DND-41 (cell line): ENCODE results near the gene UVSSA.

Experiments used
- ATAC-seq: fragments of 200-7000 bp; cut with Tn5 transposase; 3 replicates; pipeline ENCODE4 v1.9.1; 2021; ENCODE audit warnings: low read depth; ENCODE audit not compliant: insufficient read depth
- DNase-seq: peaks from one replicate; pipeline ENCODE4 v3.0.0-alpha.2; 2020
- H2AFZ ChIP-seq: 2 replicates; pipeline ENCODE4 v1.6.0; 2012; ENCODE audit warnings: low read depth, low read length
- H3K27ac ChIP-seq: 2 replicates; pipeline ENCODE4 v1.5.1; 2012; ENCODE audit warnings: low read length, inconsistent platforms
- H3K27me3 ChIP-seq: fragments of 200-600 bp; sonication (generic); 2 replicates; pipeline ENCODE4 v1.6.0; 2012; ENCODE audit warnings: low read length, mild to moderate bottlenecking, inconsistent platforms; ENCODE audit not compliant: insufficient read depth, poor library complexity
- H3K36me3 ChIP-seq: 2 replicates; pipeline ENCODE4 v1.5.1; 2012; ENCODE audit warnings: low read length, inconsistent platforms; ENCODE audit not compliant: insufficient read depth
- H3K4me1 ChIP-seq: 2 replicates; pipeline ENCODE4 v1.5.1; 2012; ENCODE audit warnings: mild to moderate bottlenecking, low read length; ENCODE audit not compliant: insufficient read depth
- H3K4me2 ChIP-seq: 2 replicates; pipeline ENCODE4 v1.6.0; 2012; ENCODE audit warnings: mild to moderate bottlenecking, moderate library complexity, low read length, inconsistent platforms; ENCODE audit not compliant: insufficient read depth
- H3K4me3 ChIP-seq, 2 experiments: fragments of 200-600 bp in 1 of 2; shearing (Covaris generic) in 1 of 2; 2 replicates each; pipeline ENCODE4 v1.5.1; 2012 to 2016; ENCODE audit warnings: inconsistent platforms in 2 of 2, low read length in 2 of 2, mild to moderate bottlenecking in 2 of 2, low read depth in 1 of 2, moderate library complexity in 1 of 2
- H3K79me2 ChIP-seq: 2 replicates; pipeline ENCODE4 v1.6.0; 2012; ENCODE audit warnings: low read length, inconsistent platforms; ENCODE audit not compliant: insufficient read depth
- H3K9ac ChIP-seq: 2 replicates; pipeline ENCODE4 v1.6.0; 2012; ENCODE audit warnings: low read depth, mild to moderate bottlenecking, inconsistent platforms, low read length, moderate library complexity
- H3K9me3 ChIP-seq: 2 replicates; pipeline ENCODE4 v1.5.1; 2012; ENCODE audit warnings: low read length, moderate library complexity, mild to moderate bottlenecking, inconsistent platforms; ENCODE audit not compliant: insufficient read depth, severe bottlenecking
- H4K20me1 ChIP-seq: 2 replicates; pipeline ENCODE4 v1.6.0; 2012; ENCODE audit warnings: low read length; ENCODE audit not compliant: insufficient read depth
- EZH2 ChIP-seq: IDR thresholded peaks from 3 replicates; pipeline ENCODE4 v1.6.1; 2012; ENCODE audit warnings: borderline replicate concordance, low read depth, mild to moderate bottlenecking, moderate library complexity, low read length, inconsistent platforms; ENCODE audit not compliant: severe bottlenecking
- TF ChIP-seq, protein P1 (sequence below): IDR thresholded peaks from 2 replicates; pipeline ENCODE4 v1.5.1; 2012; ENCODE audit warnings: borderline replicate concordance, low read length, moderate library complexity, mild to moderate bottlenecking; ENCODE audit not compliant: poor library complexity, severe bottlenecking; ENCODE audit errors: extremely low read depth

The UVSSA gene

DNA sequence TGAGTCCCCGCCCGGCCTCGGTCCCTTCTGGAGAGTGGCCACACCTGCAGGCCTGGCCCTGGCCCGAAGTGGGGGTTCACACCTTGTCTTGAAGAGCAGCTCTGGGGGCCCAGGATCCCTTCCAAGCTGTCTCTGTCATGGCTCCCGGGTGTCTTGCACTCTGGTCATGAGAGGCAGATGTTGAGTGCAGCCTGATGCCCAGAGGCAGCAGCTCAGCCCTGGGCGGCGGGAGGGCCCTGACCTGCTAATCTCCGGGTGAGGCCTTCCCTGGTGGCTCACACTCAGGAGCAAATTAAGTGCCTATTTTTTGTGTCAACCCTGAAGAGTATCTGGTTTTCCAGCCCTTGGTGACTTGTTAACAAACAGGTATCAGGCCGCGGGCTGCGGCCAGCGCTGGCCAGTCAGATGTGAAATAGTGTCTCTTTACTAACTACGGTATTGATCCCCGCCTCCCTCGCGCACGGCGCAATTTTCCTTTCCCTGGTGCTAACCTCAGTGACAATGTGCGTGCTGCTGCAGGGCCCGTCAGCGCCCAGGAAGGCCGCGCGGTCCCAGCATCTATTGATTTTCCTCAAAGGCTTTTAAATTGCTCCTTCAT lies 35.0 kb downstream of the UVSSA start:
- Histone ChIP-seq H3K4me2 (no peak overlapping the region), H3K4me3 (no peak overlapping the region), H3K4me1 (no peaks in the 10 kb centered on the region), H3K9ac (no peak overlapping the region), H3K27me3 (no peaks in the 10 kb centered on the region), H3K79me2 (no peaks in the 10 kb centered on the region), H3K27ac (no peak overlapping the region), H3K36me3 (peaks cover 13% of the 10 kb centered on the region; the same call in 1 of the 2 replicates), H4K20me1 (no peaks in the 10 kb centered on the region), H3K9me3 (no peaks in the 10 kb centered on the region), H2AFZ (no peak overlapping the region)
- DNase-seq (no peak), ATAC-seq (no peak)
- TF ChIP-seq, protein P1, sequence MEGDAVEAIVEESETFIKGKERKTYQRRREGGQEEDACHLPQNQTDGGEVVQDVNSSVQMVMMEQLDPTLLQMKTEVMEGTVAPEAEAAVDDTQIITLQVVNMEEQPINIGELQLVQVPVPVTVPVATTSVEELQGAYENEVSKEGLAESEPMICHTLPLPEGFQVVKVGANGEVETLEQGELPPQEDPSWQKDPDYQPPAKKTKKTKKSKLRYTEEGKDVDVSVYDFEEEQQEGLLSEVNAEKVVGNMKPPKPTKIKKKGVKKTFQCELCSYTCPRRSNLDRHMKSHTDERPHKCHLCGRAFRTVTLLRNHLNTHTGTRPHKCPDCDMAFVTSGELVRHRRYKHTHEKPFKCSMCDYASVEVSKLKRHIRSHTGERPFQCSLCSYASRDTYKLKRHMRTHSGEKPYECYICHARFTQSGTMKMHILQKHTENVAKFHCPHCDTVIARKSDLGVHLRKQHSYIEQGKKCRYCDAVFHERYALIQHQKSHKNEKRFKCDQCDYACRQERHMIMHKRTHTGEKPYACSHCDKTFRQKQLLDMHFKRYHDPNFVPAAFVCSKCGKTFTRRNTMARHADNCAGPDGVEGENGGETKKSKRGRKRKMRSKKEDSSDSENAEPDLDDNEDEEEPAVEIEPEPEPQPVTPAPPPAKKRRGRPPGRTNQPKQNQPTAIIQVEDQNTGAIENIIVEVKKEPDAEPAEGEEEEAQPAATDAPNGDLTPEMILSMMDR = no peak
- no peak for TF ChIP-seq EZH2

DNA sequence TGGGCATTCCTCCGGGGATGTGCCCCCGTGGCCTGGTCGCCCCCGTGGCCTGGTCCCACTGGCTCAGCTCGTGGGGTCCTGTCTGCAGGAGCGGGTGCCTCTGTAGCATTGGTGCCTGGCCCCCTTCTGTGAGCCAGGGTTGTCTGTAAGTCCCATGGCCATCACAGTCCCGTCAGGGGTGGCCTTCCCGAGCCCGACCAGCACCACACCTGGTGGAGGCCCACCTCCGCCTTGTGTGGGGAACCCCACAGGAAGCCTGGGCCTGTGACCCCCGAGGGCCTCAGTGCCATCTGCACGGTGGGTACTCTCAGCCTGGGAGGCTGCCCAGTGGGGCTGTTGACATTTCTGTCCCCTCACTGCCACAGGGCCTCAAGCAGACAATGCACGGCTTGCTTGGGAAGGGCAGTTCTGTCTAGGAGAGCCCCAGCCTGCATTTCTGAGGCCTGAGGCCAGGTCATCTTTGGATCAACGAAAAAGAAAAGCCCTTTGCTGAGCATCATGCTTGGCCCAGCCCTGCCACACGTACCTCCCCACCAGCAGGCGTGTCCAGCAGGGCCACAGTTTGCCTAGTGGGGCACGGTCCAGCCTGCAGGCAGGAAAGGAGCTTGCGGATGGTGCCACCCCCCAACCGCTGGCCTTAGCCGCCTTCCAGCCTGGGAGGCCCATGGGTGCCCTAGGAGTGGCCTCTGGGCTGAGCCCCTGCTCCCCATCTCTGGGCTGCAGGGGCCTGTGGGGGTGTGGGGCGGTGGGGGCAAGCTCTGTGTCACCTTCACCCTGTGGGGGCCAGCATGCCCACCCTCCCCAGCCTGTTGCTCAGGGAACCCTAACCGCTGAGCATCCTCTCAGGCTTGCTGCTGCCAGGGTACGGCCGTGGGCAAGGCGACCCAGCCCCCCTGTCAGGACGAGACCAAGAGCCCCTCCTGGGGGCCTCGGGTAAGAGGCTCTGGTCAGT lies 36.0 kb downstream of the UVSSA start:
- no peak for ATAC-seq
- TF ChIP-seq, protein P1 = no peak
- no peak for TF ChIP-seq EZH2
- no peaks in the 10 kb centered on the region for H4K20me1 ChIP-seq

DNA sequence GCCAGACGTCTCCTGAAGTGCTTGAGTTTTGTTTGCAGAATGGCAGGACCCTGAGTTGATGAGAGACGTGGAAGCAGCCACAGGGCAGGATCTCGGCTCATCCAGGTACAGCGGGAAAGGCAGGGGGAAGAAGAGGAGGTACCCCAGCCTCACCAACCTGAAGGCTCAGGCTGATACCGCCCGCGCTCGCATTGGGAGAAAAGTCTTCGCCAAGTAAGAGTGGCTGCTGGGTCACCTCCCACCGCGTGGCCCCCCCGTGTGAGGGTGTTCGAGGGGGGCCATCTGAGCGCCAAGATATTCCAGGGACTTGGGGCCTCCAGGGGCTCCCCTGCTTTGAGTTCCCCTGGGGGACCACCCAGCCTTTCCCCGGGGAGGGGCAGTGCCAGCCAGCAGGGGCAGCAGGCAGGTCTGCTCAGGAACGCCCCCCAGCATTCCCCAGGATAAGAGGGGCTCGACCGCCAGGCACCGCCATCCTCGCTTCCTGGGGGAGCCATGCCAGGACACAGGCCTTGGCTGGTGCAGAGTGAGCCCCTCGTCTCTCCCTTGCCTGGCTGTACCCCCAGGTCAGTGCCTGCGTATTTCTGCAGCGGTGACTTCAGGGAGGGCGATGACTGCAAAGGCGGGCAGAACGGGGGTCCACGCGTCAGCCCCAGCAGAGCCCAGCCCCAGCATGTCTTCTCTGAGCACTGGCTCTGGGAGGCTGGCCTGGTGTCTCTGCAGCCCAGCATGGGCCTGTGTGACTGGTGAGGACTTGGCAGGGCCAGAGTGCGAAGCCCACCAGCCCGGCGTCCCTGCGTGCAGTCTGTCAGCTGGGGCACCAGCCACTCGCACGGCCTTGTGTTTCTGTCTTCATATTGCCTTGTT lies 37.0 kb downstream of the UVSSA start:
- Histone ChIP-seq H2AFZ (no peak overlapping the region), H3K27ac (no peak overlapping the region), H3K9ac (no peak overlapping the region), H3K79me2 (no peaks in the 10 kb centered on the region), H3K27me3 (no peaks in the 10 kb centered on the region), H3K4me3 (no peak overlapping the region), H3K9me3 (peaks cover 5% of the 10 kb centered on the region), H3K4me1 (no peaks in the 10 kb centered on the region), H3K4me2 (no peak overlapping the region), H3K36me3 (peaks cover 15% of the 10 kb centered on the region; the same call in 1 of the 2 replicates), H4K20me1 (no peaks in the 10 kb centered on the region)
- no peak for ATAC-seq
- DNase-seq = no peak
- TF ChIP-seq, protein P1 = no peak
- TF ChIP-seq EZH2 = no peak

More for the DNA sequence above, 36.0 kb downstream of the UVSSA start:
- no peaks in the 10 kb centered on the region for H3K9me3 ChIP-seq
- DNase-seq = no peak
- no peaks in the 10 kb centered on the region for H3K27me3 ChIP-seq
- H3K36me3 ChIP-seq = peaks cover 15% of the 10 kb centered on the region; the same call in 1 of the 2 replicates
- H3K27ac ChIP-seq = no peak overlapping the region
- no peak overlapping the region for H3K4me3 ChIP-seq
- H2AFZ ChIP-seq = no peak overlapping the region
- H3K79me2 ChIP-seq = no peaks in the 10 kb centered on the region
- no peak overlapping the region for H3K9ac ChIP-seq
- no peaks in the 10 kb centered on the region for H3K4me1 ChIP-seq
- no peak overlapping the region for H3K4me2 ChIP-seq
